ENCODE data around the gene SLC7A4.

The SLC7A4 gene

DNA sequence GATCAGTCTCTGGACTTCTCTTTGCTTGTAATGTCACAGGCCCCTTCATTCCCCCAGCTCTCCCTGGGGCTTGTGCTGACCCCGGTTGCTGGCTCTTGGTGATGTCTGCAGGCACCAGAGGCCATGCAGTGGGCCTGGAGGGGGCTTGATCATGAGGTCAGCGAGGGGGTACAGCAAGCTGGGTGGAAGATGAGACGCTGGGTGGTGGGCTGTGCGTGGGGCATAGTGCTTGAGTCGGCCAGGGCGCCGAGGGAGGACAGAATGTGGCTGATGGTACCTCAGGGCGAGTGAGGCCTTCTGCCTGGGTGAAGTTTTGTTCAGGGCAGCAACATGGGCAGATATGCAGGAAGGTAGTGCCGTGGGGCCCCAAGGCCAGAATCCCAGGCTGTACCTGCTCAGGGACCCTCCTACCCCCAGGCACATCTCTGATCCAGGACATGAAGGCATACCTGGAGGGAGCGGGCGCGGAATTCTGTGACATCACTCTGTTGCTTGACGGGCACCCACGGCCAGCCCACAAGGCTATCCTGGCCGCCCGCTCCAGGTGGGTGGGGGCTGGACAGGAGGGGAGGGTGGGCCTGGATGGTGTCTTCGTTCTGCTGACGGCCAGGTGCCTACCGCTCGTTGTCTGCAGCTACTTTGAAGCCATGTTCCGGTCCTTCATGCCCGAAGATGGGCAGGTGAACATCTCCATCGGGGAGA lies 36.9 kb downstream of the SLC7A4 start:
- no peak overlapping the region for H3K4me3 ChIP-seq (ENCODE audit: low read depth, low read length)
- no peak overlapping the region for H3K4me2 ChIP-seq (ENCODE audit: low read length)
- H3K27me3 ChIP-seq (ENCODE audit: control insufficient read depth, insufficient read depth, low read length) = no peaks in the 10 kb centered on the region
- no peaks in the 10 kb centered on the region for H3K9me3 ChIP-seq (ENCODE audit: control insufficient read depth, low read length)
- peaks cover 2% of the 10 kb centered on the region for H3K4me1 ChIP-seq
- H3K9ac ChIP-seq = no peak overlapping the region
- no peak overlapping the region for H3K27ac ChIP-seq
- H2AFZ ChIP-seq = no peak overlapping the region
- TF ChIP-seq, protein P1, sequence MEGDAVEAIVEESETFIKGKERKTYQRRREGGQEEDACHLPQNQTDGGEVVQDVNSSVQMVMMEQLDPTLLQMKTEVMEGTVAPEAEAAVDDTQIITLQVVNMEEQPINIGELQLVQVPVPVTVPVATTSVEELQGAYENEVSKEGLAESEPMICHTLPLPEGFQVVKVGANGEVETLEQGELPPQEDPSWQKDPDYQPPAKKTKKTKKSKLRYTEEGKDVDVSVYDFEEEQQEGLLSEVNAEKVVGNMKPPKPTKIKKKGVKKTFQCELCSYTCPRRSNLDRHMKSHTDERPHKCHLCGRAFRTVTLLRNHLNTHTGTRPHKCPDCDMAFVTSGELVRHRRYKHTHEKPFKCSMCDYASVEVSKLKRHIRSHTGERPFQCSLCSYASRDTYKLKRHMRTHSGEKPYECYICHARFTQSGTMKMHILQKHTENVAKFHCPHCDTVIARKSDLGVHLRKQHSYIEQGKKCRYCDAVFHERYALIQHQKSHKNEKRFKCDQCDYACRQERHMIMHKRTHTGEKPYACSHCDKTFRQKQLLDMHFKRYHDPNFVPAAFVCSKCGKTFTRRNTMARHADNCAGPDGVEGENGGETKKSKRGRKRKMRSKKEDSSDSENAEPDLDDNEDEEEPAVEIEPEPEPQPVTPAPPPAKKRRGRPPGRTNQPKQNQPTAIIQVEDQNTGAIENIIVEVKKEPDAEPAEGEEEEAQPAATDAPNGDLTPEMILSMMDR (IDR thresholded peaks at IDR 0.05) = no peak
- no peaks in the 10 kb centered on the region for H3K36me3 ChIP-seq (ENCODE audit: control insufficient read depth, insufficient read depth, low read length)
- H3K79me2 ChIP-seq = no peaks in the 10 kb centered on the region

DNA sequence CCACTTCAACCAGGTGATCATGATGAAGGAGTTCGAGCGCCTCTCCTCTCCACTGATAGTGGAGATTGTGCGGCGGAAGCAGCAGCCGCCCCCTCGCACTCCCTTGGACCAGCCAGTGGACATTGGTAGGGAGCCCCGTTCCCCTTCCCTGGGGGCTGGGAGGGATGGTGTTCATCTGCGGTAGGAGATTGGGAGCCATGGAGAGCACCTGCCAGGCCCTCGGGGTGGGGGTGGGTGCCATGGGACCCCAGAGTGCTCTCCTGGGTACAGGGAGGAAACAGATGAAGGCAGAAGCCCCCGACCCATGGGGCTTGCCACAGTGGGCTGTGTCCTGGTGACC lies 37.5 kb downstream of the SLC7A4 start:
- H3K27ac ChIP-seq = no peak overlapping the region
- H3K27me3 ChIP-seq (ENCODE audit: control insufficient read depth, insufficient read depth, low read length) = no peaks in the 10 kb centered on the region
- no peaks in the 10 kb centered on the region for H3K36me3 ChIP-seq (ENCODE audit: control insufficient read depth, insufficient read depth, low read length)
- no peaks in the 10 kb centered on the region for H3K4me1 ChIP-seq
- no peaks in the 10 kb centered on the region for H3K9me3 ChIP-seq (ENCODE audit: control insufficient read depth, low read length)
- TF ChIP-seq, protein P1 (IDR thresholded peaks at IDR 0.05) = no peak
- H3K4me2 ChIP-seq (ENCODE audit: low read length) = no peak overlapping the region
- no peak overlapping the region for H2AFZ ChIP-seq
- no peaks in the 10 kb centered on the region for H3K79me2 ChIP-seq
- no peak overlapping the region for H3K4me3 ChIP-seq (ENCODE audit: low read depth, low read length)
- no peak overlapping the region for H3K9ac ChIP-seq

GRCh38 chr22:20994128-20994901 lies 38.0 kb downstream of the SLC7A4 start:
- Histone ChIP-seq H3K9me3 (ENCODE audit: control insufficient read depth, low read length) (no peaks in the 10 kb centered on the region), H3K27me3 (ENCODE audit: control insufficient read depth, insufficient read depth, low read length) (no peaks in the 10 kb centered on the region), H3K79me2 (no peaks in the 10 kb centered on the region), H3K27ac (no peak overlapping the region), H3K36me3 (ENCODE audit: control insufficient read depth, insufficient read depth, low read length) (no peaks in the 10 kb centered on the region), H2AFZ (no peak overlapping the region), H3K4me3 (ENCODE audit: low read depth, low read length) (no peak overlapping the region), H3K9ac (no peak overlapping the region), H3K4me2 (ENCODE audit: low read length) (no peak overlapping the region), H3K4me1 (no peaks in the 10 kb centered on the region)
- TF ChIP-seq, protein P1 (IDR thresholded peaks at IDR 0.05) = no peak

GRCh38 chr22:20993304-20994127 lies 38.8 kb downstream of the SLC7A4 start:
- TF ChIP-seq, protein P1 (IDR thresholded peaks at IDR 0.05) = no peak
- Histone ChIP-seq H3K9me3 (ENCODE audit: control insufficient read depth, low read length) (no peaks in the 10 kb centered on the region), H3K36me3 (ENCODE audit: control insufficient read depth, insufficient read depth, low read length) (no peaks in the 10 kb centered on the region), H3K27me3 (ENCODE audit: control insufficient read depth, insufficient read depth, low read length) (no peaks in the 10 kb centered on the region), H3K79me2 (no peaks in the 10 kb centered on the region), H3K4me2 (ENCODE audit: low read length) (no peak overlapping the region), H3K9ac (no peak overlapping the region), H2AFZ (no peak overlapping the region), H3K4me1 (no peaks in the 10 kb centered on the region), H3K27ac (no peak overlapping the region), H3K4me3 (ENCODE audit: low read depth, low read length) (no peak overlapping the region)

All from parathyroid adenoma (tissue), 2 donors.